CD4-positive, alpha-beta T cell treated with Interleukin-6 for 4 hours (primary cell): ENCODE data around the gene LGALS7B.
"Not testable (repeated sequence)": the region's sequence is repeated elsewhere in the genome, so short reads cannot be mapped to it uniquely, and the experiment has no call there.

Source experiments
- DNase-seq: peaks from one replicate; pipeline ENCODE4 v3.0.0-alpha.2; 2020; ENCODE audit warnings: mixed read lengths

LGALS7B gene

DNA sequence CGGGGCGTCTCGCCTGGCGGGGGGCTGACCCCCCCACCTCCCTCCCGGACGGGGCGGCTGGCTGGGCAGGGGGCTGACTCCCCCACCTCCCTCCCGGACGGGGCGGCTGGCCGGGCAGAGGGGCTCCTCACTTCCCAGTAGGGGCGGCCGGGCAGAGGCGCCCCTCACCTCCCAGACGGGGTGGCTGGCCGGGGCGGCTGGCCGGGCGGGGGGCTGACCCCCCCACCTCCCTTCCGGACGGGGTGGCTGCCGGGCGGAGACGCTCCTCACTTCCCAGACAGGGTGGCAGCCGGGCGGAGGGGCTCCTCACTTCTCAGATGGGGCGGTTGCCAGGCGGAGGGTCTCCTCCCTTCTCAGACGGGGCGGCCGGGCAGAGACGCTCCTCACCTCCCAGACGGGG, 8.8 kb downstream of the LGALS7B start:
- not testable (repeated sequence) for DNase-seq

DNA sequence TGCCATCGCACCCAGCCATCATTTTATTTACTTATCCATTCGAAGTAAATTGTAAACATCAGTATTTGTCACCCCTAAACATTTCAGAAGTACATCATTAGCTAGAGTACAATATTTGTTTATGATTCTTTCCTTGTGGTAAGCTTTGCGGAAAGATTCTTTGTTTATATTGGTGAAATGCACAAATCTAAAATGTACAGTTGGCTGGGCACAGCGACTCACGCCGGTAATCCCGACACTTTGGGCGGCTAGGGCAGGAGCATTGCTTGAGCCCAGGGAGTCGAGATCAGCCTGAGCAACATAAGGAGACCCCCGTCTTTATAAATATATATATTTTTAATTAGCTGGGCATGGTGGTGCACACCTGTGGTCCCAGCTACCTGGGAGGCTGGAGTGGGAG, 10.1 kb downstream of the LGALS7B start:
- no peak for DNase-seq

DNA sequence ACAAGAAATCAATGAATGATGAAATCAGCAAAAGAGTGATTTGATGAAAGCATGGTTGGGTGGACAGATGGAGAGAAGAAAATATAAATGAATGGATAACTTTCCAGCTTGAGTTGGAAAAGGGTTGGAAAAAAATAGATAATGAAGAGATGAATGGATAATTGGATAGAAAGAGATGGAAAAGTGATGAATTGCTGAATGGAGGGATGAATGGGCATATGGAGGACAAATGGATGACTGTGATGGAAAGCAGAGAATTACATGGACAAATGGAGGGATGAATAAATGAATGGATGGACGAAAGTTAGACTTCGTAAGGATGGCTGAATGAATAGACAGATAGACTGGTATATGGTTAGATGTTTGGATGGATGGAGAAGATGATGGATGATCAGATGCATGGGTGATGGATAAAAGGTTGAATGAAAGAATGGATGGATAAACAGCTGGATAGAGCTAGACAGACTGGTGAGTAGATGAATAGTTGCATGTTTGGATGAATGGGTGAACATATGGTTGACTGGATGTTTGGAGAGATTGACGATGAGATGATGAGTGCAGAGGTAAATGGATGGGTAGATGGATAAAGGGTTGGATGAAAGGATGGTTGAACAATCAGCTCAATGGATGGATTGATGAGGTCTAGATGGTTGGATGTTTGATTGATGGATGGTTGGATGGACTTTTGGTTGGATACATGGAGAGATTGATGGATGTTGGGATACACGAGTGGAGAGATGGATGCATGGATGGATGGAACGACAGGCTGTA, 11.8 kb downstream of the LGALS7B start:
- DNase-seq, result no peak

DNA sequence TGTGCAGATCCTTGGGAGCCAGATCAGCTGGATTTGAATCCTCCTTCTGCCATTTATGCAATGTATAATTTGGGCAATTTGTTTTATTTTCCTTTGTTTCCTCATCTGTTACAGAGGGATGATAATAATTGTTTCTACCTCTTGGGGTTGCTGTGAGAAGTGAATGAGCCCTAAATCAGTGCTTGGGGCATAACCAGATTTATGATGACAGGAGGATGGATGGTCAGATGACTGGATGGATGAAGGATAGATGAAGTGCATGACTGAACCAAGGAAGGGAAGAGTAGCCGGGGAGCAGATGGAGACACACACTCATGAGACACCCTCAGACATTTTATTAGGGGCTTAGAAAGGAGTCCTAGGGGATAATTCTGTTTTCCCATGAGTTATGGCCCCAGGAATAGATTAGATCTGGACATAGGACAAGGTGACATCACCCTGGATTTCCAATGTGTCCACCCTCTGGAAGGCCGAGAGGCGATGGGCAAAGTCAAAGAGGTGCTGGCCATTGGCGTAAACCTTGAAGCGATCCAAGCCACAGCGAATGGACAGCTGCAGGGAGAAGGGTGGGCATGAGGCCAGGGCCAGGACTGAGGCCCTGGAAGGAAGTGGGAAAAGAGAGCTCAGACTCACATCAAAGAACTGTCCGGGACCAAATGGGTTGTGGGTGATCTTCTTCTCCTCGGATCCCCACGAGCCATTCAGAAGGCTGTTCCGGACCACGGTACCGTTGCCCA, 12.5 kb downstream of the LGALS7B start:
- DNase-seq, result no peak

DNA sequence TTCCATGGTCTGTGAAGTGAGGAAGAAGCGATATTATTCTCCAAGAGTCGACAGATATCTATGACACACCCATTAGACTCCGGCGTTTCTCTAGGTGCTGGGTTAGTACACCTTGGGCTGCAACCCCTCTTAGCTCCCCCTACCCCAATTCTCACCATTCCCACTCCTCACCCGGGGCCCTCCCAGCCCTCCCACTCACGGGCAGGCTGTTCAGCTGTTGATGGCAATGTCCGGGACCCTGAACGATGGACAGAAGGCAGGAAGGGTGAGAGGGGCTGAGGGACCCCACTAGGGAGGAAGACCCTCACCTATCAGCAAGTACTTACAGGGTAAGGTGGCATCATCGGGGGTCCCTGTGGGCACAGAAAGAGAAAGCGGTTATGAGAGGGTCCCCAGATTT, 14.5 kb downstream of the LGALS7B start:
- no peak for DNase-seq

DNA sequence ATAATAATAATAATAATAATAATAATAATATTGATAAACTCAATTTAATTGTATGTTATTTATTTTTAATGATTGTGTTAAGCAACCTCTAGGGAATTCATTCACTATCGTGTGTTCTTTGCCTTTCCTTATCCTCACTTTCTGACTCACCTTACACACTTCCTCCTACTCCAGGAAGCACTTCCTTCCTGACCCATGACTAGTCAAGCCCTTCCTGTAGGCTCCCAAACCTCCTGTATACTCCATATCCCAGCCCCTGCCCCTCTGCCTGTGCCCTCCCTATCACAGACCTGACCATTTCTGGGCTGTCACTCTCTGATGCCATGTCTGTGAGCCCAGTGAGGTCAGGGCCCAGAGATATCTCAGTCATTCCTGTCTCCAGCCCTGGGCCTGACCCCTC, 16.2 kb downstream of the LGALS7B start:
- no peak for DNase-seq

DNA sequence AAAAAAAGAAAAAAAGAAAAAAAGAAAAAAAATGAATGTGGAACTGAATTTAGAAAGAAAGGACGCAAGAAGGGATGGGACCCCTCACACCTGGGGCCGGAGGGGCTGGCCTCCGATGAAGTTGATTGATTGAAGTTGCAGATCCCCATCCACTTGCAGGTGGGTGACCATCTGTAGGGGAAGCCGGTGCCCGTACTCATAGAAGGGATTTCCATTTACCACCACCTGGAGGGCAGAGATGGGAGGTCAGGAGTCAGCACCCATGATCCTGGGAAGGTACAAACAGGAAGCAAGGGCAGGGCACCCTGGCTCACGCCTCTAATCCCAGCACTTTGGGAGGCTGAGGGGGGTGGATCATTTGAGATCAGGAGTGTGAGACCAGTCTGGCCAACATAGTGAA, 17.4 kb downstream of the LGALS7B start:
- no peak for DNase-seq

DNA sequence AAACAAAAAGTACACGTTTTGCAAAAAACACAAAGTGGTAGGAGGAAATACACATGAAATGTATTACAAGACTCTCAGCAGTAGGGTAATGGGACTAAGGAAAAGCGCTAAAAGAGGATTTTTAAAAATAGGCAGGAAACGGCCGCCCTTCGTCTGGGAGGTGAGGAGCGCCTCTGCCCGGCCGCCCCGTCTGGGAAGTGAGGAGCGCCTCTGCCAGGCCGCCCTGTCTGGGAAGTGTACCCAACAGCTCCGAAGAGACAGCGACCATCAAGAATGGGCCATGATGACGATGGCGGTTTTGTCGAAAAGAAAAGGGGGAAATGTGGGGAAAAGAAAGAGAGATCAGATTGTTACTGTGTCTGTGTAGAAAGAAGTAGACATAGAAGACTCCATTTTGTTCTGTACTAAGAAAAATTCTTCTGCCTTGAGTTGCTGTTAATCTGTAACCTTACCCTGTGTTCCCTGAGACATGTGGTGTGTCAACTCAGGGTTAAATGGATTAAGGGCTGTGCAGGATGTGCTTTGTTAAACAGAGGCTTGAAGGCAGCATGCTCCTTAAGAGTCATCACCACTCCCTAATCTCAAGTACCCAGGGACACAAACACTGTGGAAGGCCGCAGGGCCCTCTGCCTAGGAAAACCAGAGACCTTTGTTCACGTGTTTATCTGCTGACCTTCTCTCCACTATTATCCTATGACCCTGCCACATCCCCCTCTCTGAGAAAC, 18.5 kb downstream of the LGALS7B start:
- DNase-seq, result not testable (repeated sequence)

DNA sequence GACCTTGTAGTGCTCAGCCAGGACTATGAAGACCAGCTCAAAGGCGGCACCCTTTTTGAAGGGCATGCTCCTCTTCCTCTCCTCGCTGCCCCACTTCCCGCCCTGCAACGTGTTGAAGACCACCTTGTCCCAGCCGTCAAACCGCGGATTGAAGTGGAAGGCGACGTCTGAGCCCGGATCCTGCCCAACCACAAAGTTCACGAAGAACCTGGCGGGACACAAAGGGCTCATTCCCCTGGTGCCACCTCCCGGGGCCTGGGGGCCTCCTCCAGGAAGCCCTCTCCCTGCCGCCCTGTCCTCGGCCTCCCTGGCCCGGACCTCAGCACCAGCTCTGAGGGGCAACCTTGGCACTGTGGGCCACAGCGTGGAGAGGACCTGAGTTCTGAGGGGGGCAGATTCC, 19.7 kb downstream of the LGALS7B start:
- DNase-seq, result no peak

DNA sequence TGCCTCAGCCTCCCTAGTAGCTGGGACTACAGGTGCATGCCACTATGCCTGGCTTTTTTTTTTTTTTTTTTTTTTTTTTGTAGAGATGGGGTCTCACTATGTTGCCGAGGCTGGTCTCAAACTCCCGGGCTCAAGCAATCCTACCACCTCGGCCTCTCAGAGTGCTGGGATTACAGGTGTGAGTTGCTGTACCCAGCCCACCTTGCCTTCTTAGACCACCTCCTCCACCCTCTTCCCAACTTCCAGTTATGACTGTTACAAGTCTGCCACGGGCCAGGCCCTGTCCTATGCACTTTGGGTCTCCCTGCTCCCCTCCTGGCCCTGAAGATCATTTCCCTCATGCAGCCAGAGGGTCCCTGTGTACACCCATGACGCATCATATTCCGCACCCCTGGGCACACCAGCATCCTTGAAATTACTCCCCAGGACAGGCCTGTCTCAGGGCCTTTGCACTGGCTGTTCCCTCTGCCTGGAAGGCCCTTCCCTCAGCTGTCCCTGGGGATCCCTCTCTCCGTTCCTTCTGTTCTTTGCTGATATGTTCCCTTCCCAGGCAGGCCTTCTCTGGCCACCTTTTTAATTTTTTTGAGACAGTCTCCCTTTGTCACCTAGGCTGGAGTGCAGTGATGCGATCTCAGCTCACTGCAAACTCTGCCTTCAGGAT, 20.7 kb downstream of the LGALS7B start:
- no peak for DNase-seq

DNA sequence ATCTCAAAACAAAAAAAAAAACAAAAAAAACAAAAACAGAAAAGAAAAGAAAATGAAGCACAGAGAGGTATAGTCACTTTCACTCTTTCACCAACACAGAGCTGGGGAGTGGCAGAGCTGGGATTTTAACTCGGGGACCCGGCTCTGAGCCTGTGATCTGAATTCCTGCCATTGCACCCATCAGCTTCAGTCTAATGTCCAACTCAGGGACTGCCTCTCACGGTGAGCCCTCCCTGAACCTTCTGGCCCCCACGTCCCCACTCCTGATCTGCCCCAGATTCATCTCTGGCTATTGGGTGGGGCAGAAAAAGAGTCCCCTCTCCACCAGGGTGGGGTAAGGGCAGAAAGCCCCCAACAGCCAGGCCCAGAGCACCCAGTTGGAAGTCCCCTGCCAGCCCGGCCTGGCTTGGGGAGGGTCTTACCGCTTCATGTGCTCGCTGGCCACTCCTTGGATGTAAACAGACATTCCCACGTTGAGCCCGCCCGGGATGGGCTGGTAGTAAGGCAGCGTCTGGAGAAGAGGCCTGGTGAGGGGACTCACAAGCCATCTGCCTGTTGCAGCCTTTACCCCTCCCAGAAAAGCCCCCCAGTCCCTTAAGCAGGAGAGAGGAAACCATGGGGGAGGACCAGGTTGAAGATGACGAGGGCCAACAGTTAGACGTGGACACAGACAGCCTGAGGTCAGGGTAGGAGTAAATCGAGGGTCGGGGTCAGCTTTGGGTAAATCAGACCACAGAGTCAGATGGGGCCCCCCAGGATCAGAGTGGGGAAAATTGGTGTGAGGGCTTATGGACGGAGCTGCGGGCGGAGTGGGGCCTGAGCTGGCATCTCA, 23.2 kb downstream of the LGALS7B start:
- no peak for DNase-seq

DNA sequence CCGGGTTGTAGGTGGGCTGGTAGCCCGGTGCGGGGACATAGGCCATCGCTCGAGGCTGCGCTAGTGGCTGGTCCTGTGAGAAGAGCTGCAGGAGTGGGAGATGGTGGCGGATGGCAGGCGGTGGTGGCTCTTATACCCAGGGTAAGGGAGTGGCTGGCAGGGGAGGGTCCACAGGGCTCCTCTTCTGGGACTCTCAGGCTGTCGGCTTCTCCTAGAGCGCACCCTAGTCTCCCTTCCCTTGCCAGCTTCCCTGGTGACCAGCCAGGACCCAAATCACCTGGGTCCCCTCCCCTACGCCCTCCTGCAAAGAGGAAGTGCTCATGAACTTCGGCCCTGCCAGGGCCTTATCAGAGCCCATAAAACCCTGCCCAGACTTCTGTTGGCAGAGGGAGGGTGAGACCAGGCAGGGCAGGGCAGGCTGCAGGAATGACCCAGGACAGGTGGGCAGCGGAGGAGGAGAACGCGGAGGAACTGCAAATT, 23.9 kb downstream of the LGALS7B start, which contains the start of gene LGALS4:
Gene LGALS4 (minus strand): TSS at position 105 of the 480 bp plus-strand sequence. CDS start 59 bp downstream, at position 46.
- DNase-seq, result no peak

DNA sequence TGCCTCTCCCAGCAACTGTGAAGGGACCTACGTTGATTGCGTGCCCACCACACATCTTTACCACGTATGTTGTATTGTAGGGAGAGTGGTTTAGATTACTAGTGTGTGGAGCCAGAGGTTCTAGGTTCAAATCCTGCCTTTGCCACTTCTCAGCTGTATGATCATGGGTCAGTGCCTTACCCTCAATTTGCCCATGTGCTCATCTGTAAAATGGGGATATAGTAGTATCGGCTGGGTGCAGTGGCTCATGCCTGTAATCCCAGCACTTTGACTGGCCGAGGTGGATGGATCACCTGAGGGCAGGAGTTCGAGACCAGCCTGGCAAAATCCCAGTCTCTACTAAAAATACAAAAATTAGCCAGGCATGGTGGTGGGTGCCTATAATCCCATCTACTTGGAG, 24.3 kb downstream of the LGALS7B start:
- no peak for DNase-seq

DNA sequence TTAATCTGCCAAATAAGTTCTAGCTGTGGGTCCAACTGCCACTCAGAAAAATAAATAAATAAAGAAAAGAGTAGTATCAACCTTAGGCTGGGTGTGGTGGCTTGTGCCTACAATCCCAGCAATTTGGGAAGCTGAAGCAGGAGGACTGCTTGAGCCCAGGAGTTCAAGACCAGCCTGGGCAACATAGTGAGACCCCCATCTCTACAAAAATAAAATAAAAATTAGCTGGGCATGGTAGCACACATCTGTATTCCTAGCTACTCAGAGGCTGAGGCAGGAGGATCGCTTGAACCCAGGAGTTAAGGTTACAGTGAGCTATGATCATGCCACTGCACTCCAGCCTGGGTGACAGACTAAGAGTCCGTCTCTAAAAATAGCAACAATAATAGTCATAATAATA, 24.9 kb downstream of the LGALS7B start:
- DNase-seq, result not testable (repeated sequence)

DNA sequence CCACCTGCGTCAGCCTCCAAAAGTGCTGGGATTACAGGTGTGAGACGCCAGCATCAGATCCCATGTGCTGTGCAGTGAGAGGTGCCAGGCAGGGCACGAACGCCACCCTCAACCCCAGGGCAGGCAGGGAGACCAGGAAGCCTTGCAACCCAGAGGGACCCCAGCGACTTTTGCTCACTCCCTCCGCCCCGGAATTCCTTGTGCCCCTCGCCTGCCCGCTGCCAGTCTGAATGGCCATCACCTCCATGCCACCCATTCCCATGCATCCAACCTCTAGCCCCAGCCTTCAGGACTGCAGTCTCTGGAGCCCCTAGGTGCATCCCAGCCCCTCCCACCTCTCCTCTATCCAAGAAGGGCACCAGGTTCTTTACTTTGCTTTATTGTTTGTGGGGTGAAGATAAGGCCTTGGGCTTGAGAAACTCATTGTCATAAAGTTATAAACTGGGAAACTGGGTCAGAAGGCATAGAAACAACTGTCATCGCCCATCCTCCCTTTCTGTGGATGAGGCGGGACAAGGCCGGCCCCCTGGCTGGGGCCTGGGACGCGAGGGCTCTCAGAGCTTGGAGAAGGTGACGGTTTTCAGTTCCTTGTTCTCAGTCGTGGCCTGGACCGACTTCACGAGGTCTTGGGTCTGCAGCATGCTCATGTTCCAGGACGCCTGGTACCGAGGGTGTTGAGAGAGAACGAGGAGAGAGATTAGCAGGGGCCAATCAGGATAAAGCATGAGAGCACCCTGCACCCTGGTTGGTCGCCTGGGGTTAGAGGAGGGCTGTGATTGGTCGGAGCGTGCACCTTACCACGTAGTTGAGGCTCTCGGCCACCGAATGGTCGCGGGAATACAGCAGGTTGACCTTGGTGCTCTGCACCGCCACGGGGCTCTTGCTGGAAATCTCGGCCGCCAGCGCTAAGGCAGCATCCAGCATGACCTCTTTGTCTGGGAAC, 26.3 kb downstream of the LGALS7B start:
- DNase-seq, result no peak

DNA sequence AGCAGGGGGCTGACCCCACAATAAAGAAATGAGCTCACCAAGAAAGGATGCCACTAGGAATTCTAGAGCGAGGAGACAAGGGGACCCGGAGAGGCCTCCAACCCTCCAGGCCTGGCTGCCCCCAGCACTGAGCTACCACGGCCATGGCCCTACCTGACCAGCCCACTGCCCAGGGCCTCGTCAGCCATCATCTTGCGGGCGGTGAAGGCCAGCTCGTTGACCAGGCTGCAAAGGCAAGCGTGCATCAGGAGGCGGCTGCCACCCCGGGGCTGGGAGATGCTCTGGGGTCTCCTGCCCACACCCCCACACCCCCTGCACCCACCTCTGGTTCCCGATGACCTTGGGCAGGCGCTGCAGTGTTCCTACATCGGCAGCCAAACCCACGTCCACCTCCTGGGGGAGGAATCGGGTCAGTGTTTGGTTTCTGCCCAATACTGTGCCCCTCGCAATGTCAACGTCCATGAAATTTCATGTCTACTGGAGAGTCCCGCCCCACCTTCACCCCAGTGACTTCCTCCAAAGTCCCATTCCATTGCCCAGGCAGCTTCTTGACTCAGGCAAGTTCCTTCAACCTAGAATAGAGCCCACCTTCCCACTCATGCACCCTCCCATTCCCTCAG, 27.2 kb downstream of the LGALS7B start:
- no peak for DNase-seq

DNA sequence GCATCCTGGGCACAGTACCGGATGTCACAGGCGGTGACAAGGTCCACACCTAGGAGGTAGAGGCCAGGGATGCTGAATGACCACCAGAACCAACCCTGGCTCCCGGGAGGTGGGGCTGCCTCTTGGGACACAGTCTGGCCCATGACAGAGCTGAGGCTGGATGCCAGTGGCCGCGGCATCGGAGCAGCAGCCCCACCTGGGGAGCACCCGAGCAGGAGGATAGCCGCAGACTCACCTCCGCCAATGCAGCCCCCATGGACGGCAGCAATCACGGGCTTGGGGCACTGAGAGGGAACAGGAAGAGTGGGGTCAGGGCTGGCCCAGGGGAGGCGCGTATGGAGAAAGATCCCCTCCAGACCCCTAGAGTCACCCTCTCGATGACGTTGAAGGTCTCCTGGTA, 28.1 kb downstream of the LGALS7B start:
- DNase-seq, result no peak

DNA sequence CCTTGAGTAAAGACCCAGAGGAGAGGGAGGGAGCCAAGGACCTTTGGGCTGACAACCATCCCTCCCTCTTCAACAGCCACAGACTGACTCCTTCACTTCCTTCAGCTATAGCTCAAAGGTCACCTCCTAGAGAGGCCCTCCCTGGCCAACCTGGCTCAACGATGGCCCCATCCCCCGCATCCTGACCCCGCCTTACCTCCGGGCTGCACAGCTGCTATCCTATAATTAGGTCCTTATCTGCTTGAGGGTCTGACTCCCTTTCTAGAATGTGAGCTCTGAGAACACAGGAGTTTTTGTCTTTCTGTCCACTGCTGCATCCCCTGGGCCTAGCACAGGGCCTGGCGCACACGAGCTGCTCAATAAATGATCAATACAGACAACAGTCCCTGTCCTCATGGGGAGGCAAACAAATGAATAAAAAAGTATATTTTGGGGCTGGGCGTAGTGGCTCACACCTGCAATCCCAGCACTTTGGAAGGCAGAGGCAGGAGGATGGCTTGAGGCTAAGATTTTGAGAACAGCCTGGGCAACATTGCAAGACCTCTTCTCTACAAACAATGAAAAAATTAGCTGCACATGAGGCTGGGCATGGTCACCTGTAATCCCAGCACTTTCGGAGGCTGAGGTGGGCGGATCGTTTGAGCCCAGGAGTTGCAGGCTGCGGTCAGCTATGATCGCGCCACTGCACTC, 30.4 kb downstream of the LGALS7B start:
- DNase-seq, result no peak

DNA sequence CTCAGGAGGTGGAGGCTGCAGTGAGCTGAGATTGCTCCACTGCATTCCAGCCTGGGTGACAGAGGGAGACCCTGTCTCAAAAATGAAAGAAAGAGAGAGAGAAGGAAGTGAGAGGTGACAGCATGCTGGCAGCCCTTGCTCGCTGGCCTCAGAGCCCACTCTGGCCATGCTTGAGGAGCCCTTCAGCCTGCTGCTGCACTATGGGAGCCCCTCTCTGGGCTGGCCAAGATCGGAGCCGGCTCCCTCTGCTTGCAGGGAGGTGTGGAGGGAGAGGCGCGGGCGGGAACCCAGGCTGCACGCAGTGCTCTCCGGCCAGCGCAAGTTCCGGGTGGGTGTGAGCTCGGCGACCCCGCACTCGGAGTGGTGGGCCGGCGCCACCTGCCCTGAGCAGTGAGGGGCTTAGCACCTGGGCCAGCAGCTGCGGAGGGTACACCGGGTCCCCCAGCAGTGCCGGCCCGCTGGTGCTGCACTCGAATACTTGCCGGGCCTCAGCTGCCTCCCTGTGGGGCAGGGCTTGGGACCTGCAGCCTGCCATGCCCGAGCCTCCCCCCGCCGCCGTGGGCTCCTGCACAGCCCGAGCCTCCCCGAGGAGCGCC, 32.3 kb downstream of the LGALS7B start:
- DNase-seq, result not testable (repeated sequence)
